ENCODE measurements around the gene RPS6KL1. TPM values are rescaled to one million over a fixed set of nuclear protein-coding genes. Genes with fewer than 3 reads are reported as not detected.
A peak's percentile ranks its signal among the peaks of the same experiment; 100 is the strongest.

The RPS6KL1 gene
- total RNA-seq, 2 experiments from 2014 or later, result 4.5 to 4.6 TPM

- no peak for DNase-seq
- Mint-ChIP-seq H3K9me3 (no peaks in the 10 kb centered on the region), H3K27me3 (no peaks in the 10 kb centered on the region), H3K4me1 (peaks cover 7% of the 10 kb centered on the region), H3K36me3 (ENCODE audit: low read depth) (no peaks in the 10 kb centered on the region), H3K4me3 (no peak overlapping the region), H3K27ac (peak overlapping the region; percentile 55)
- ChIA-PET POLR2A (no interaction called here), CTCF (interaction anchor here (0.7 to 4.7 kb wide), 4 partner anchors 13 to 134 kb away, joined by 3 to 32 read pairs (median 4); no protein-coding TSS in a partner anchor)
Observed at GRCh38 chr14:74949859-74950573, 27.0 kb upstream of the RPS6KL1 start.

- DNase-seq, result no peak
- H3K4me3 Mint-ChIP-seq, result no peak overlapping the region
- no peaks in the 10 kb centered on the region for H3K9me3 Mint-ChIP-seq
- peaks cover 7% of the 10 kb centered on the region for H3K4me1 Mint-ChIP-seq
- H3K27me3 Mint-ChIP-seq, result no peaks in the 10 kb centered on the region
- H3K36me3 Mint-ChIP-seq (ENCODE audit: low read depth), result no peaks in the 10 kb centered on the region
- H3K27ac Mint-ChIP-seq, result no peak overlapping the region
- ChIA-PET POLR2A (no interaction called here), CTCF (interaction anchor here (1.1 to 4.7 kb wide), 6 partner anchors 8 to 135 kb away, joined by 3 to 32 read pairs (median 4); no protein-coding TSS in a partner anchor)
Observed at GRCh38 chr14:74949191-74949601, 26.1 kb upstream of the RPS6KL1 start.

- ChIA-PET POLR2A (no interaction called here), CTCF (interaction anchor here (1.1 to 4.7 kb wide), 6 partner anchors 9 to 135 kb away, joined by 3 to 32 read pairs (median 4); no protein-coding TSS in a partner anchor)
- H3K27ac Mint-ChIP-seq, result peak overlapping the region; percentile 33
Observed at GRCh38 chr14:74948228-74949175, 25.4 kb upstream of the RPS6KL1 start.

GRCh38 chr14:74947353-74948227 lies 24.5 kb upstream of the RPS6KL1 start:
- Mint-ChIP-seq H3K9me3 (no peaks in the 10 kb centered on the region), H3K27me3 (no peaks in the 10 kb centered on the region), H3K27ac (no peak overlapping the region), H3K4me1 (peaks cover 16% of the 10 kb centered on the region), H3K36me3 (ENCODE audit: low read depth) (no peaks in the 10 kb centered on the region), H3K4me3 (no peak overlapping the region)
- no peak for DNase-seq
- ChIA-PET POLR2A (no interaction called here), CTCF (interaction anchor here (0.8 to 4.7 kb wide), 7 partner anchors 9 to 87 kb away, joined by 3 to 32 read pairs (median 4); no protein-coding TSS in a partner anchor)

More at GRCh38 chr14:74948228-74949175, 25.4 kb upstream of the RPS6KL1 start:
- Mint-ChIP-seq H3K9me3 (no peaks in the 10 kb centered on the region), H3K36me3 (ENCODE audit: low read depth) (no peaks in the 10 kb centered on the region), H3K4me3 (no peak overlapping the region), H3K27me3 (no peaks in the 10 kb centered on the region), H3K4me1 (peaks cover 7% of the 10 kb centered on the region)
- no peak for DNase-seq

GRCh38 chr14:74946659-74947281 lies 23.7 kb upstream of the RPS6KL1 start:
- H3K27ac Mint-ChIP-seq, result no peak overlapping the region
- peaks cover 23% of the 10 kb centered on the region for H3K4me1 Mint-ChIP-seq
- no peak for DNase-seq
- ChIA-PET CTCF (interaction anchor here (0.8 to 4.7 kb wide), 9 partner anchors 8 to 123 kb away, joined by 3 to 32 read pairs (median 4); partner anchors contain the start of genes PGF and ZC2HC1C), POLR2A (no interaction called here)
- H3K27me3 Mint-ChIP-seq, result no peaks in the 10 kb centered on the region
- no peaks in the 10 kb centered on the region for H3K36me3 Mint-ChIP-seq (ENCODE audit: low read depth)
- H3K9me3 Mint-ChIP-seq, result no peaks in the 10 kb centered on the region
- H3K4me3 Mint-ChIP-seq, result no peak overlapping the region

- peak overlapping the region; percentile 2 for H3K27ac Mint-ChIP-seq
- DNase-seq, result peak; percentile 82
- ChIA-PET CTCF (interaction anchor here (0.6 to 4.7 kb wide), 15 partner anchors 8 to 548 kb away, joined by 3 to 32 read pairs (median 3); partner anchors contain the start of genes PGF, RPS6KL1 and ZC2HC1C), POLR2A (no interaction called here)
- H3K4me1 Mint-ChIP-seq, result peaks cover 30% of the 10 kb centered on the region
- H3K4me3 Mint-ChIP-seq, result no peak overlapping the region
- H3K9me3 Mint-ChIP-seq, result no peaks in the 10 kb centered on the region
- H3K27me3 Mint-ChIP-seq, result no peaks in the 10 kb centered on the region
- H3K36me3 Mint-ChIP-seq (ENCODE audit: low read depth), result no peaks in the 10 kb centered on the region
Observed at GRCh38 chr14:74945852-74946658, 23.0 kb upstream of the RPS6KL1 start.

- Mint-ChIP-seq H3K4me1 (peaks cover 35% of the 10 kb centered on the region), H3K9me3 (no peaks in the 10 kb centered on the region), H3K4me3 (no peak overlapping the region), H3K27me3 (no peaks in the 10 kb centered on the region), H3K36me3 (ENCODE audit: low read depth) (no peaks in the 10 kb centered on the region), H3K27ac (no peak overlapping the region)
- DNase-seq, result peak; percentile 41
- CTCF ChIA-PET, result interaction anchor here (0.6 to 4.7 kb wide), 14 partner anchors 8 to 150 kb away, joined by 3 to 32 read pairs (median 4); partner anchors contain the start of genes PGF and ZC2HC1C
- POLR2A ChIA-PET, result no interaction called here
Observed at GRCh38 chr14:74945261-74945851, 22.3 kb upstream of the RPS6KL1 start.

GRCh38 chr14:74942608-74943007 lies 19.5 kb upstream of the RPS6KL1 start:
- Mint-ChIP-seq H3K9me3 (peaks cover 5% of the 10 kb centered on the region), H3K4me1 (peaks cover 48% of the 10 kb centered on the region), H3K36me3 (ENCODE audit: low read depth) (peaks cover 4% of the 10 kb centered on the region), H3K27ac (peak overlapping the region; percentile 94), H3K27me3 (no peaks in the 10 kb centered on the region), H3K4me3 (peak overlapping the region; percentile 66)
- ChIA-PET CTCF (interaction anchor here (0.5 to 2.7 kb wide), 7 partner anchors 8 to 712 kb away, joined by 3 to 9 read pairs (median 4); no protein-coding TSS in a partner anchor), POLR2A (interaction anchor here (0.6 kb wide), 1 partner anchor 67 kb away, joined by 4 read pairs; no protein-coding TSS in a partner anchor)
- DNase-seq, result no peak

GRCh38 chr14:74942181-74942580 lies 19.1 kb upstream of the RPS6KL1 start:
- Mint-ChIP-seq H3K27me3 (no peaks in the 10 kb centered on the region), H3K9me3 (peaks cover 5% of the 10 kb centered on the region), H3K4me1 (peaks cover 53% of the 10 kb centered on the region), H3K36me3 (ENCODE audit: low read depth) (peaks cover 4% of the 10 kb centered on the region), H3K4me3 (peak overlapping the region; percentile 66), H3K27ac (peak overlapping the region; percentile 94)
- POLR2A ChIA-PET, result interaction anchor here (0.6 kb wide), 1 partner anchor 67 kb away, joined by 4 read pairs; no protein-coding TSS in a partner anchor
- no peak for DNase-seq
- CTCF ChIA-PET, result interaction anchor here (0.7 to 2.4 kb wide), 7 partner anchors 10 to 712 kb away, joined by 3 to 7 read pairs (median 4); no protein-coding TSS in a partner anchor

GRCh38 chr14:74941676-74942097 lies 18.6 kb upstream of the RPS6KL1 start:
- peaks cover 4% of the 10 kb centered on the region for H3K36me3 Mint-ChIP-seq (ENCODE audit: low read depth)
- peak overlapping the region; percentile 66 for H3K4me3 Mint-ChIP-seq
- no peaks in the 10 kb centered on the region for H3K27me3 Mint-ChIP-seq
- peaks cover 57% of the 10 kb centered on the region for H3K4me1 Mint-ChIP-seq
- CTCF ChIA-PET, result interaction anchor here (0.7 to 2.4 kb wide), 7 partner anchors 10 to 712 kb away, joined by 3 to 7 read pairs (median 5); no protein-coding TSS in a partner anchor
- DNase-seq, result peak; percentile 53
- peak overlapping the region; percentile 94 for H3K27ac Mint-ChIP-seq
- peaks cover 5% of the 10 kb centered on the region for H3K9me3 Mint-ChIP-seq
- POLR2A ChIA-PET, result no interaction called here

Measured in activated CD4-positive, alpha-beta T cell treated with anti-CD3 and anti-CD28 coated beads, Interleukin-2, amount 10 ng/mL, durations not matched to agents 7 days and 5 days (primary cell).